HG03520 (cell line): ENCODE results near the gene PIP.
"Not testable (repeated sequence)": the region's sequence is repeated elsewhere in the genome, so short reads cannot be mapped to it uniquely, and the experiment has no call there.

Source experiments
- ATAC-seq: cut with Tn5 transposase; IDR thresholded peaks from one replicate; pipeline ENCODE4 v1.9.1; 2021; ENCODE audit warnings: mild to moderate bottlenecking, moderate library complexity; ENCODE audit not compliant: unreplicated experiment

The PIP gene, protein sequence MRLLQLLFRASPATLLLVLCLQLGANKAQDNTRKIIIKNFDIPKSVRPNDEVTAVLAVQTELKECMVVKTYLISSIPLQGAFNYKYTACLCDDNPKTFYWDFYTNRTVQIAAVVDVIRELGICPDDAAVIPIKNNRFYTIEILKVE

GRCh38 chr7:143131781-143132180 is at the start of gene PIP:
Gene PIP, plus strand, starts transcription at chr7:143132077. Its CDS starts 40 bp downstream, at chr7:143132117.
- no peak for ATAC-seq

GRCh38 chr7:143085109-143085508 is 46.8 kb upstream of the PIP start:
- no peak for ATAC-seq

- ATAC-seq: not testable (repeated sequence)
Observed at GRCh38 chr7:143085610-143086009, 46.3 kb upstream of the PIP start.

DNA sequence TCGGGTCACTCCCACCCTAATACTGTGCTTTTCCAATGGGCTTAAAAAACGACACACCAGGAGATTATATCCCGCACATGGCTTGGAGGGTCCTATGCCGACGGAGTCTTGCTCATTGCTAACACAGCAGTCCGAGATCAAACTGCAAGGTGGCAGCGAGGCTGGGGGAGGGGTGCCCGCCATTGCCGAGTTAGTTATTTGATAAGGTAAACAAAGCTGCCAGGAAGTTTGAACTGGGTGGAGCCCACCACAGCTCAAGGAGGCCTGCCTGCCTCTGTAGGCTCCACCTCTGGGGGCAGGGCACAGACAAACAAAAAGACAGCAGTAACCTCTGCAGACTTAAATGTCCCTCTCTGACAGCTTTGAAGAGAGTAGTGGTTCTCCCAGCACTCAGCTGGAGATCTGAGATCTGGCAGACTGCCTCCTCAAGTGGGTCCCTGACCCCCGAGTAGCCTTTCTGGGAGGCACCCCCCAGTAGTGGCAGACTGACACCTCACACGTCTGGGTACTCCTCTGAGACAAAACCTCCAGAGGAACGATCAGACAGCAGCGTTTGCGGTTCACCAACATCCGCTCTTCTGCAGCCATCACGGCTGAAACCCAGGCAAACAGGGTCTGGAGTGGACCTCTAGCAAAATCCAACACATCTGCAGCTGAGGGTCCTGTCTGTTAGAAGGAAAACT is 43.2 kb upstream of the PIP start:
- ATAC-seq: not testable (repeated sequence)

DNA sequence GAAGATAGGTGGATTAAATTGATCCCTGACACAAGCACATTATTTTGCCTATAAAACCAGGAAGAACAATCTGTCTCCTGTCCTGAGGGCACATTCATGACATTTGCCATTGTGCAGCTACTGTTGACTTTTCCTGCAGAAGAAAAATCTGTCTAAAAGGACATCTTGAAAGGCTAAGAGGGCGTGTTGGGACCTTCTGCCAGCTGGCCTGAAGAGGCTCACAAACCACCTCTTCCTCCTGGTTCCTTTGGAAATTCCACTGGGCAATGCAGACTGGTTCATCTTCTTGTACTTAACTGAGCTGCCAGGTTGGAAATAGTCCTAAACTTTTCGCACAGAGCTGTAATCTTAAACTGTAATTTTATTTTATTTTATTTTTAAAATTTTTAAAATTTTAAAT is 35.7 kb upstream of the PIP start:
- no peak for ATAC-seq

DNA sequence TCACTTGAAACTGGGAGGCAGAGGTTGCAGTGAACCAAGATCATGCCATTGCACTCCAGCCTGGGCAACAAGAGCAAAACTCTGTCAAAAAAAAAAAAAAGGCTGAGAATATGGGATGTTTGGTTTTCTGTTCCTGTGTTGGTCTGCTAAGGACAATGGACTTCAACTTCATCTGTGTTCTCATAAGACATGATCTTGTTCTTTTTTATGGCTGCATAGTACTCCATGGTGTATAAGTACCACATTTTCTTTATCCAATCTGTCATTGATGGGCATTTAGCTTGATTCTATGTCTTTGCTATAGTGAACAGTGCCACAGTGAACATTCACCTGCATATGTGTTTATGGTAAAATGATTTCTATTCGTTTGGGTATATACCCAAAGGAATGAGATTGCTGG is 32.3 kb upstream of the PIP start:
- not testable (repeated sequence) for ATAC-seq

- no peak for ATAC-seq
Observed at GRCh38 chr7:143104759-143105158, 27.1 kb upstream of the PIP start.

DNA sequence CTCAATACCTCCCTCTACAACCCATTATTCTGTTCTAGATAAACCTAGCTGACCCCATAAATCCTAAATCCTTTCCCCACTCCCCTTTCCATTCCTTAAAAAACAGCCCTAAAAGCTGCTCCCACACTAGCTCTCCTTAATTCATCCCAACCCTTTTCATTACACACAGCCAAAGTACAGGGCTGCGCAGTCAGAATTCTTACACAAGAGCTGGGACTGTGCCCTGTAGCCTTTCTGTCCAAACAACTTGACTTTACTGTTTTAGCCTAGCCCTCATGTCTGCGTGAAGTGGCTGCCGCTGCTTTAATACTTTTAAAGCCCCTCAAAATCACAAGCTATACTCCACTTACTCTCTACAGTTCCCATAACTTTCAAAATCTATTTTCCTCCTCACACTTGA is 23.9 kb upstream of the PIP start:
- ATAC-seq: not testable (repeated sequence)

DNA sequence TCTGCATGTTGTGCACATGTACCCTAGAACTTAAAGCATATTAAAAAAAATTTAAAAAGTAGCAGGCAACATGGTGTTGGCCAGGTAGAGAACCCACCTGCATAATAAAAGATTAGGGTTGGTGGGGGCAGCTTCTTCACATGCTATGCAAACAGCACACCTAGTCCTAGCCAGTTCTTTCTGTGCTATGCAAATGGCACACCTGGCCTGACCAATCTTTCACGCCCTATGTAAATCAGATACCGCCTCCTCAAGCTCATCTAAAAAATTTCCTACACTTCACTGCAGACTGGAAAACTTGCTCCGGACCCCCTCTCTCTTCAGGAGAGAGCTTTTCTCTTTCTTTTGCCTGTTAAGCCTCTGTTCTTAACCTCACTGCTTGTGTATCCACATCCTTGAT is 14.5 kb upstream of the PIP start:
- no peak for ATAC-seq

GRCh38 chr7:143120691-143121405 is 11.0 kb upstream of the PIP start:
- no peak for ATAC-seq

- ATAC-seq: not testable (repeated sequence)
Observed at GRCh38 chr7:143123326-143123725, 8.6 kb upstream of the PIP start.

DNA sequence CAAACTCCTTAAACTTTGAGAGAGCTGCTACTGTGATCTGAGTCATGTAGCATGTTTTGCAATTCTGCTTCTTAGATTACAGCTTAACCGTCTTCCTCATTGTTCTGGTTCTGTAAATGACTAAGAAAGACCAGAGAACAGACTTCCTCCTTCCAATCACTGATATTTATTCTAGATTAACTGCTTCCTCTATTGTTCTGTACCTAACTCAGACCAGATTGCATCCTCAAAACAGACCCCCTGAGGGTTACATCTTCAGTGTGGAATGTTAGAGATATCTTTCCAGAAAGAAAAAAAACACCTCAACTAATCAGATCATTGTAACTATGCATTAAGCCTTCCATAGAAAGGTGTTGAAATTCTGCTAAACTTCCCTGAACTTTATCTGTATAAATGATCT is 5.7 kb upstream of the PIP start:
- ATAC-seq: no peak

DNA sequence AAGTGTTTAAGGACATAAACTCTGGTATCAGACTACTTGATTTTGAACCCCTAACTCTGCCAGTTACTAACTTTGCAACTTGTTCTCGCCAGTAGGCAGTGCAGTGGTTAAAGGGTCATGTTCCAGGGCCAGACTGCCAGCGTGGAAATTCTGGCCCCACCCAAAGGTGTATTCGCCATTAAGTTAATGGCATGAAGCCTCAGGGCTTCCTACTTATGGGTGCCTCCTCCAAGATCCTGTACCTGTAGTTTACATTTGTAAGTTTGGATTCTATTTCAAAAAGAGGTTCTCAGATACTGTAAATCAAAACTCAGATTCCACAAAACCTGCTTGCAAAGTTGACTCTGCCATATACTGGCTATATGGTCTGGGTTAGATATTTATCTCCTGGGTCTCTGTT is 2.8 kb upstream of the PIP start:
- ATAC-seq: no peak

- ATAC-seq: no peak
Observed at GRCh38 chr7:143129477-143129876, 2.4 kb upstream of the PIP start.

GRCh38 chr7:143130541-143130940 is 1.3 kb upstream of the PIP start:
- no peak for ATAC-seq

- no peak for ATAC-seq
Observed at GRCh38 chr7:143147070-143147469, 15.2 kb downstream of the PIP start.

- ATAC-seq: no peak
Observed at GRCh38 chr7:143148050-143148449, 16.2 kb downstream of the PIP start.

GRCh38 chr7:143148651-143149050 is 16.8 kb downstream of the PIP start:
- no peak for ATAC-seq

DNA sequence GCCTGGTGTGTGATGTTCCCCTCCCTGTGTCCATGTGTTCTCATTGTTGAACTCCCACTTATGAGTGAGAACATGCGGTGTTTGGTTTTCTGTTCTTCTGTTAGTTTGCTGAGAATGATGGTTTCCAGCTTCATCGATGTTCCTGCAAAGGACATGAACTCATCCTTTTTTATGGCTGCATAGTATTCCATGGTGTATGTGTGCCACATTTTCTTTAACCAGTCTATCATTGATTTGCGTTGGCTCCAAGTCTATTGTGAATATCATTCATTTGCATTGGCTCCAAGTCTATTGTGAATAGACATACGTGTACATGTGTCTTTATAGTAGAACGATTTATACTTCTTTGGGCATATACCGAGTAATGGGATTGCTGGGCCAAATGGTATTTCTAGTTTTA is 18.8 kb downstream of the PIP start:
- ATAC-seq: not testable (repeated sequence)

GRCh38 chr7:143158617-143159016 is 26.7 kb downstream of the PIP start:
- not testable (repeated sequence) for ATAC-seq

- no peak for ATAC-seq
Observed at GRCh38 chr7:143171697-143172096, 39.8 kb downstream of the PIP start.

- ATAC-seq: no peak
Observed at GRCh38 chr7:143172354-143172753, 40.5 kb downstream of the PIP start.
